Activated CD8-positive, alpha-beta T cell treated with anti-CD3 and anti-CD28 coated beads, Interleukin-2, amount 10 ng/mL, durations not matched to agents 7 days and 5 days (primary cell): ENCODE data around the gene SPATA13. TPM values are rescaled to one million over a fixed set of nuclear protein-coding genes. Genes with fewer than 3 reads are reported as not detected.
"Not testable (repeated sequence)": the region's sequence is repeated elsewhere in the genome, so short reads cannot be mapped to it uniquely, and the experiment has no call there.

Source experiments
- ATAC-seq: fragments of 150-1000 bp; cut with Tn5 transposase; one replicate; pipeline ENCODE4 v1.10.0; 2021; ENCODE audit warnings: moderate library complexity
- CTCF ChIA-PET: fragments of 350-600 bp; sonication (Branson Sonifier 250); formaldehyde crosslinking; loops from one replicate; lab custom pipeline; 2021; ENCODE audit warnings: antibody characterized with exemption; lab: Charles Lee
- POLR2A ChIA-PET: fragments of 350-600 bp; sonication (Branson Sonifier 250); formaldehyde crosslinking; loops from one replicate; lab custom pipeline; 2021; ENCODE audit warnings: antibody characterized with exemption; lab: Charles Lee
- DNase-seq: peaks from one replicate; pipeline ENCODE4 v3.0.0-alpha.2; 2020
- H3K27ac Mint-ChIP-seq: one replicate; pipeline ENCODE4 v1.8.0; 2021; ENCODE audit warnings: mild to moderate bottlenecking, mixed read lengths
- H3K27me3 Mint-ChIP-seq: one replicate; pipeline ENCODE4 v1.8.0; 2021; ENCODE audit warnings: low read depth, mixed read lengths
- H3K36me3 Mint-ChIP-seq: one replicate; pipeline ENCODE4 v1.8.0; 2021; ENCODE audit warnings: low read depth, mixed read lengths
- H3K4me1 Mint-ChIP-seq: one replicate; pipeline ENCODE4 v1.8.0; 2021; ENCODE audit warnings: low read depth, mixed read lengths
- H3K4me3 Mint-ChIP-seq: one replicate; pipeline ENCODE4 v1.8.0; 2021; ENCODE audit warnings: mild to moderate bottlenecking, mixed read lengths
- H3K9me3 Mint-ChIP-seq: one replicate; pipeline ENCODE4 v1.8.0; 2022; ENCODE audit warnings: mixed read lengths; ENCODE audit not compliant: insufficient read depth
- microRNA-seq: library from miRNA; unstranded; fragments of <30 nt; microRNA quantifications from one replicate; pipeline ENCODE4 v1.2.0, GENCODE V29; 2022
- total RNA-seq, 2 experiments: library from RNA; stranded (reverse); gene quantifications; one replicate each; pipeline ENCODE4 v1.2.3, GENCODE V29; 2021

Gene SPATA13
- total RNA-seq, 2 experiments from 2014 or later: 57.4 to 63.2 TPM

GRCh38 chr13:24349778-24350664, 189.5 kb downstream of the SPATA13 start:
- CTCF ChIA-PET, H3K36me3 Mint-ChIP-seq, POLR2A ChIA-PET, H3K9me3 Mint-ChIP-seq, H3K4me1 Mint-ChIP-seq, DNase-seq, ATAC-seq, H3K27me3 Mint-ChIP-seq, H3K27ac Mint-ChIP-seq, H3K4me3 Mint-ChIP-seq: not testable (repeated sequence)

- Mint-ChIP-seq H3K27ac (no peak overlapping the region), H3K4me1 (no peaks in the 10 kb centered on the region), H3K9me3 (no peaks in the 10 kb centered on the region), H3K27me3 (no peaks in the 10 kb centered on the region), H3K4me3 (no peak overlapping the region), H3K36me3 (no peaks in the 10 kb centered on the region)
- CTCF ChIA-PET: no interaction called here
- DNase-seq: no peak
- POLR2A ChIA-PET: no interaction called here
- ATAC-seq: no peak
Measured at GRCh38 chr13:24351423-24351822, 190.9 kb downstream of the SPATA13 start.

- Mint-ChIP-seq H3K27me3 (no peaks in the 10 kb centered on the region), H3K9me3 (no peaks in the 10 kb centered on the region)
- POLR2A ChIA-PET: no interaction called here
Measured at GRCh38 chr13:24353736-24354135, 193.2 kb downstream of the SPATA13 start.

GRCh38 chr13:24355103-24355502, 194.6 kb downstream of the SPATA13 start:
- ATAC-seq: peak; percentile 49

More at GRCh38 chr13:24353736-24354135, 193.2 kb downstream of the SPATA13 start:
- H3K36me3 Mint-ChIP-seq: no peaks in the 10 kb centered on the region
- H3K27ac Mint-ChIP-seq: no peak overlapping the region
- no peak for DNase-seq
- no peaks in the 10 kb centered on the region for H3K4me1 Mint-ChIP-seq
- ATAC-seq: no peak
- CTCF ChIA-PET: no interaction called here
- no peak overlapping the region for H3K4me3 Mint-ChIP-seq

GRCh38 chr13:24356270-24356669, 195.8 kb downstream of the SPATA13 start:
- no peaks in the 10 kb centered on the region for H3K9me3 Mint-ChIP-seq
- no peaks in the 10 kb centered on the region for H3K4me1 Mint-ChIP-seq
- H3K36me3 Mint-ChIP-seq: no peaks in the 10 kb centered on the region
- CTCF ChIA-PET: no interaction called here
- no peak overlapping the region for H3K27ac Mint-ChIP-seq
- POLR2A ChIA-PET: no interaction called here
- no peaks in the 10 kb centered on the region for H3K27me3 Mint-ChIP-seq
- ATAC-seq (no peak), DNase-seq (no peak)
- no peak overlapping the region for H3K4me3 Mint-ChIP-seq

More at GRCh38 chr13:24355103-24355502, 194.6 kb downstream of the SPATA13 start:
- CTCF ChIA-PET: no interaction called here
- Mint-ChIP-seq H3K27ac (no peak overlapping the region), H3K36me3 (no peaks in the 10 kb centered on the region), H3K4me3 (no peak overlapping the region), H3K27me3 (no peaks in the 10 kb centered on the region), H3K4me1 (no peaks in the 10 kb centered on the region), H3K9me3 (no peaks in the 10 kb centered on the region)
- no peak for DNase-seq
- POLR2A ChIA-PET: no interaction called here

Small RNA genes lying within 50 kb of the gene (microRNA-seq; reads per million reads assigned to microRNA genes)
- gene MIR2276: 6.9 reads per million, percentile 13 among the genes with 10 or more reads in this experiment

Other genes starting within 250 kb of the SPATA13 start
- gene C1QTNF9, start 148.9 kb downstream of the SPATA13 start, total RNA-seq: not detected